H1 (cell line): Measurements from ENCODE around the gene TMED4. TPM values are rescaled to one million over a fixed set of nuclear protein-coding genes. Genes with fewer than 3 reads are reported as not detected.

Experiments
- CTCF ChIA-PET: fragments of 300-600 bp; sonication (Branson Sonifier 250); formaldehyde crosslinking; loops from one replicate; lab custom pipeline; 2021; ENCODE audit not compliant: partially characterized antibody; lab: Charles Lee
- POLR2A ChIA-PET: fragments of 300-600 bp; sonication (Branson Sonifier 250); formaldehyde crosslinking; loops from one replicate; lab custom pipeline; 2021; ENCODE audit warnings: inconsistent platforms; ENCODE audit not compliant: partially characterized antibody; lab: Charles Lee
- DNase-seq, 2 experiments: peaks; one replicate each; pipeline versions ENCODE4 v3.0.0 to v3.0.0-alpha.2; 2010 to 2022; ENCODE audit warnings: low spot score in 2 of 2, low read depth in 1 of 2, mixed read lengths in 1 of 2
- FAIRE-seq: peaks from 2 replicates; lab custom pipeline; 2011; peaks lifted over from hg19 to GRCh38; lab: Jason Lieb, UNC
- H2AFZ ChIP-seq: 2 replicates; pipeline ENCODE4 v1.8.1; 2012; ENCODE audit warnings: low read length, inconsistent platforms
- H2AK5ac ChIP-seq: 2 replicates; pipeline ENCODE4 v1.6.1; 2013; ENCODE audit warnings: low read depth, low read length
- H2BK120ac ChIP-seq: replicated peaks from 2 replicates; pipeline ENCODE3; 2013; ENCODE audit warnings: low read depth, low read length, inconsistent platforms
- H2BK12ac ChIP-seq: 2 replicates; pipeline ENCODE4 v1.6.1; 2013; ENCODE audit warnings: low read depth, low read length
- H2BK15ac ChIP-seq: 2 replicates; pipeline ENCODE4 v1.6.1; 2013; ENCODE audit warnings: low read length
- H2BK20ac ChIP-seq: 2 replicates; pipeline ENCODE4 v1.6.1; 2013; ENCODE audit warnings: low read length
- H2BK5ac ChIP-seq: 2 replicates; pipeline ENCODE4 v1.6.1; 2013; ENCODE audit warnings: low read depth, low read length
- H3K14ac ChIP-seq: 2 replicates; pipeline ENCODE4 v1.6.1; 2013; ENCODE audit warnings: inconsistent platforms; ENCODE audit not compliant: insufficient read length
- H3K18ac ChIP-seq: 2 replicates; pipeline ENCODE4 v1.6.1; 2013; ENCODE audit warnings: low read length; ENCODE audit errors: extremely low read depth
- H3K23ac ChIP-seq: 2 replicates; pipeline ENCODE4 v1.6.1; 2013; ENCODE audit warnings: inconsistent platforms; ENCODE audit not compliant: insufficient read length
- H3K23me2 ChIP-seq: 2 replicates; pipeline ENCODE4 v1.6.1; 2013; ENCODE audit warnings: low read depth, low read length
- H3K27ac ChIP-seq: 2 replicates; pipeline ENCODE4 v1.6.1; 2011; ENCODE audit warnings: low read depth, low read length, inconsistent platforms
- H3K27me3 ChIP-seq, 4 experiments: replicated peaks in 1 of 4; 1 replicate in 1 of 4; 2 replicates in 3 of 4; pipeline versions ENCODE4 v1.6.1 to v1.8.1; 2011 to 2013; ENCODE audit warnings: low read length in 3 of 4, mild to moderate bottlenecking in 3 of 4, inconsistent platforms in 2 of 4, mixed read lengths in 2 of 4, moderate library complexity in 1 of 4; ENCODE audit not compliant: control insufficient read depth in 3 of 4, insufficient read depth in 3 of 4; ENCODE audit errors: extremely low read depth in 1 of 4
- H3K36me3 ChIP-seq, 4 experiments: 2 replicates each; pipeline versions ENCODE4 v1.6.1 to v1.8.1; 2011 to 2013; ENCODE audit warnings: mild to moderate bottlenecking in 4 of 4, low read length in 3 of 4, moderate library complexity in 2 of 4, control low read depth in 1 of 4, inconsistent platforms in 1 of 4; ENCODE audit not compliant: insufficient read depth in 4 of 4, control insufficient read depth in 2 of 4
- H3K4ac ChIP-seq: replicated peaks from 2 replicates; pipeline ENCODE3; 2013; ENCODE audit warnings: low read length, low read depth, mixed read lengths, inconsistent platforms; ENCODE audit not compliant: insufficient read length
- H3K4me1 ChIP-seq, 4 experiments: replicated peaks in 1 of 4; 1 replicate in 1 of 4; 2 replicates in 3 of 4; pipeline versions ENCODE4 v1.6.1 to v1.8.1; 2011 to 2013; ENCODE audit warnings: low read length in 3 of 4, inconsistent platforms in 2 of 4, mixed read lengths in 1 of 4; ENCODE audit not compliant: insufficient read depth in 4 of 4, control insufficient read depth in 3 of 4
- H3K4me2 ChIP-seq, 2 experiments: 2 replicates each; pipeline versions ENCODE4 v1.6.1 to v1.8.1; 2011 to 2013; ENCODE audit warnings: low read depth in 2 of 2, low read length in 2 of 2, control low read depth in 1 of 2, inconsistent platforms in 1 of 2, mild to moderate bottlenecking in 1 of 2; ENCODE audit not compliant: insufficient read depth in 1 of 2
- H3K4me3 ChIP-seq, 4 experiments: fragments of 200-600, 300-600 bp in 1 of 4; sonication (generic), shearing (Covaris generic), sonication (Bioruptor Twin) in 1 of 4; 2 replicates each; pipeline versions ENCODE4 v1.5.1 to v1.8.1; 2011 to 2016; ENCODE audit warnings: low read length in 4 of 4, low read depth in 3 of 4, control low read depth in 2 of 4, inconsistent platforms in 2 of 4, mild to moderate bottlenecking in 2 of 4, mixed read lengths in 1 of 4, moderate library complexity in 1 of 4; ENCODE audit not compliant: insufficient read depth in 2 of 4; ENCODE audit errors: extremely low read depth in 1 of 4
- H3K56ac ChIP-seq: replicated peaks from 2 replicates; pipeline ENCODE3; 2013; ENCODE audit warnings: low read depth, mild to moderate bottlenecking, mixed read lengths, low read length, inconsistent platforms; ENCODE audit not compliant: insufficient read length
- H3K79me1 ChIP-seq: 2 replicates; pipeline ENCODE4 v1.6.1; 2013; ENCODE audit warnings: low read depth, low read length, control low read depth
- H3K79me2 ChIP-seq, 2 experiments: 2 replicates each; pipeline versions ENCODE4 v1.6.1 to v1.8.1; 2012 to 2013; ENCODE audit warnings: low read length in 2 of 2, mild to moderate bottlenecking in 2 of 2, inconsistent platforms in 1 of 2; ENCODE audit not compliant: insufficient read depth in 2 of 2, control insufficient read depth in 1 of 2
- H3K9ac ChIP-seq, 4 experiments: replicated peaks in 1 of 4; 1 replicate in 1 of 4; 2 replicates in 3 of 4; pipeline versions ENCODE4 v1.6.1 to v1.8.1; 2011 to 2013; ENCODE audit warnings: low read depth in 3 of 4, low read length in 3 of 4, control low read depth in 2 of 4, mild to moderate bottlenecking in 2 of 4, moderate library complexity in 2 of 4, inconsistent platforms in 1 of 4; ENCODE audit errors: extremely low read depth in 1 of 4
- H3K9me3 ChIP-seq, 2 experiments: 2 replicates each; pipeline versions ENCODE4 v1.6.1 to v1.8.1; 2012 to 2013; ENCODE audit warnings: mild to moderate bottlenecking in 2 of 2, moderate library complexity in 2 of 2, control low read depth in 1 of 2, inconsistent platforms in 1 of 2, low read depth in 1 of 2, low read length in 1 of 2, mixed read lengths in 1 of 2; ENCODE audit not compliant: insufficient read depth in 2 of 2
- H4K20me1 ChIP-seq, 2 experiments: replicated peaks in 1 of 2; 2 replicates each; pipeline versions ENCODE3 to v1.8.1; 2011 to 2013; ENCODE audit warnings: inconsistent platforms in 2 of 2, low read length in 2 of 2, mild to moderate bottlenecking in 1 of 2; ENCODE audit not compliant: insufficient read depth in 2 of 2, control insufficient read depth in 1 of 2
- H4K5ac ChIP-seq: 2 replicates; pipeline ENCODE4 v1.6.1; 2013; ENCODE audit warnings: low read length, low read depth, mixed read lengths, inconsistent platforms; ENCODE audit not compliant: insufficient read length
- H4K8ac ChIP-seq: 2 replicates; pipeline ENCODE4 v1.8.0; 2013; ENCODE audit warnings: mild to moderate bottlenecking, moderate library complexity, low read length, inconsistent platforms; ENCODE audit not compliant: insufficient read depth; ENCODE audit errors: extremely low read depth
- H4K91ac ChIP-seq: replicated peaks from 2 replicates; pipeline ENCODE3; 2013; ENCODE audit warnings: low read length, mixed read lengths, inconsistent platforms; ENCODE audit not compliant: insufficient read length
- BCL11A ChIP-seq, 2 experiments: IDR thresholded peaks; one replicate each; pipeline ENCODE4 v1.6.1; 2011; ENCODE audit warnings: low read depth in 2 of 2, low read length in 2 of 2, mild to moderate bottlenecking in 2 of 2
- CHD1 ChIP-seq: IDR thresholded peaks from 2 replicates; pipeline ENCODE4 v1.6.1; 2012; ENCODE audit warnings: low read depth, low read length, improper control_type of control experiment
- EZH2 ChIP-seq: fragments of 200-600 bp; sonication (generic); IDR thresholded peaks from 2 replicates; pipeline ENCODE4 v1.7.1; 2012; ENCODE audit warnings: low read depth, mild to moderate bottlenecking, moderate library complexity, low read length, inconsistent platforms; ENCODE audit not compliant: severe bottlenecking
- JUND ChIP-seq: IDR thresholded peaks from 2 replicates; pipeline ENCODE4 v1.6.1; 2011; ENCODE audit warnings: mild to moderate bottlenecking, improper control_type of control experiment, low read length
- KDM5A ChIP-seq: fragments of 200-600 bp; IDR thresholded peaks from 2 replicates; pipeline ENCODE4 v1.7.1; 2012; ENCODE audit warnings: mild to moderate bottlenecking, low read length, inconsistent platforms, mixed read lengths
- WGBS, 2 experiments: shearing (Covaris generic) in 1 of 2; methylation state at CpG; one replicate each; pipeline versions ENCODE4 v1.1.6 to v1.1.7; 2013 to 2015; ENCODE audit warnings: low lambda C conversion rate in 2 of 2, mixed read lengths in 2 of 2, inconsistent platforms in 1 of 2, low coverage in 1 of 2, missing lambda C conversion rate in 1 of 2; ENCODE audit not compliant: insufficient replicate concordance in 2 of 2, insufficient coverage in 1 of 2, insufficient read length in 1 of 2; ENCODE audit errors: extremely low coverage in 1 of 2, missing lambda C conversion rate in 1 of 2; 5-methylcytosine and 5-hydroxymethylcytosine counted together
- polyA plus RNA-seq, 7 experiments: library from polyadenylated mRNA; depleted of rRNA in 3 of 7; stranded (reverse) in 5 of 7; unstranded in 2 of 7; fragments of >200 nt in 5 of 7; fragments of 200-250 nt in 2 of 7; gene quantifications; 1 replicate in 5 of 7; 2 replicates in 1 of 7; 4 replicates in 1 of 7; pipeline versions ENCODE4 v1.2.1 to v1.2.3, GENCODE V29; 2011 to 2013; ENCODE audit warnings: missing spikeins in 2 of 7, mixed read lengths in 2 of 7
- total RNA-seq: library from RNA; stranded (reverse); fragmentation: NEBNext Ultra II Directional; extraction: Animal tissue kit (Norgen Biotek cat#: 25700); gene quantifications from 2 replicates; pipeline ENCODE4 v1.2.1, GENCODE V29; 2021

TMED4 gene
- total and polyA plus RNA-seq, 2 of the 8 experiments (the other 6 are each of a cell fraction or from before 2014, with no cell fraction given), result 44.9 to 76.7 TPM

GRCh38 chr7:44599222-44599621 is 17.2 kb upstream of the TMED4 start:
- H2BK120ac ChIP-seq, result no peak overlapping the region
- ChIA-PET CTCF (interaction anchor here (1.5 to 1.7 kb wide), 2 partner anchors 8 to 11 kb away, joined by 3 to 4 read pairs; no protein-coding TSS in a partner anchor), POLR2A (interaction anchor here (1.0 to 1.6 kb wide), 3 partner anchors 25 to 199 kb away, joined by 3 to 5 read pairs (median 3); partner anchors contain the start of gene DDX56)
- H3K4me2 ChIP-seq, result no peak overlapping the region
- 64% methylated on average over 3 of the region's 3 CpGs; no CpG with 5 or more reads in 1 of the 2 experiments for WGBS, 2 experiments
- no peak overlapping the region for H4K91ac ChIP-seq
- no peaks in the 10 kb centered on the region for H3K4me1 ChIP-seq
- no peaks in the 10 kb centered on the region for H3K79me2 ChIP-seq
- H3K23ac ChIP-seq, result no peak overlapping the region
- TF ChIP-seq BCL11A (IDR thresholded peaks at IDR 0.05; ENCODE audit: low read depth in 2 of 2, low read length in 2 of 2) (no peak), CHD1 (no peak), JUND (no peak), EZH2 (no peak), KDM5A (no peak)
- no peak overlapping the region for H3K18ac ChIP-seq
- no peak overlapping the region for H2BK15ac ChIP-seq
- no peaks in the 10 kb centered on the region for H3K9me3 ChIP-seq
- no peak overlapping the region for H2AFZ ChIP-seq
- no peaks in the 10 kb centered on the region for H3K27me3 ChIP-seq
- H3K4ac ChIP-seq, result no peak overlapping the region
- DNase-seq, result no peak
- H2BK20ac ChIP-seq, result no peak overlapping the region
- no peak overlapping the region for H3K4me3 ChIP-seq
- no peak overlapping the region for H3K9ac ChIP-seq
- H3K23me2 ChIP-seq, result no peaks in the 10 kb centered on the region
- no peak overlapping the region for H2BK5ac ChIP-seq
- no peak overlapping the region for H3K56ac ChIP-seq
- H2AK5ac ChIP-seq, result no peak overlapping the region
- H3K27ac ChIP-seq, result no peak overlapping the region
- H4K8ac ChIP-seq, result no peak overlapping the region
- no peak overlapping the region for H4K5ac ChIP-seq
- no peak overlapping the region for H2BK12ac ChIP-seq
- H3K36me3 ChIP-seq, result no peaks in the 10 kb centered on the region
- FAIRE-seq, result no peak
- H4K20me1 ChIP-seq, result no peaks in the 10 kb centered on the region
- no peaks in the 10 kb centered on the region for H3K79me1 ChIP-seq
- H3K14ac ChIP-seq, result no peak overlapping the region
